ENCODE measurements around the gene MXI1.

DNA sequence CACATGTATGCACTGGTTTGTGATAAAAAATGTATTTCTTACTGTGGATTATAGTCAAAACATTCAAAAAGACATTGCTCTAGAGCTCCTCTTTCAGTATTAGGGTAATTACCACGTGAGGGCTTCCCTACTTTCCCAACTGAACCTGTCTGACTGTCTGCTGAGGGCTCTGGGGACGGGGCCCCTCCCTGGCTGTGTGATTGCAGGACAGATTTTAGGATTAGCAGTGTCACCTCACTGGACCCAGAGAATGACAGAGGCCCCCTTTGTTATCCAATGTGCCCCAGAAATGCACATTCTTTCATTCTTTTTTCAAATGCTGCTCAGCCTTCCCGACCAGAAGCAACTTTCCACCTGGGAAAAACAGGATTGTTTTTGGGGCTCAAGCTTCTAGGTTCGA, 43.6 kb upstream of the MXI1 start:
- TF ChIP-seq ARNTL (CRISPR knock-in tag; IDR thresholded peaks at IDR 0.05; ENCODE audit: borderline replicate concordance, low read depth) (no peak), GLIS3 (CRISPR knock-in tag; IDR thresholded peaks at IDR 0.05) (no peak), ISL1 (CRISPR knock-in tag; IDR thresholded peaks at IDR 0.05) (no peak), ZNF565 (CRISPR knock-in tag; conservative IDR thresholded peaks at IDR 0.05; ENCODE audit: low read depth) (no peak), ZC3H10 (CRISPR knock-in tag; IDR thresholded peaks at IDR 0.05) (no peak), CSDC2 (CRISPR knock-in tag; IDR thresholded peaks at IDR 0.05) (no peak)
